Stimulated activated CD8-positive, alpha-beta memory T cell treated with anti-CD3 and anti-CD28 coated beads, Interleukin-2, amount 100 ng/mL, for 1 hour (primary cell): Measurements from ENCODE around the gene FPGS.

Experiments used
- DNase-seq, 2 donors: peaks; one replicate each; pipeline ENCODE4 v3.0.0-alpha.2; 2020; ENCODE audit warnings: low read depth in 2 of 2

Gene FPGS

GRCh38 chr9:127789179-127789578 lies 13.5 kb upstream of the FPGS start:
- no peak for DNase-seq

GRCh38 chr9:127790094-127790855 lies 12.4 kb upstream of the FPGS start:
- DNase-seq: no peak

- DNase-seq: no peak
Observed at GRCh38 chr9:127791085-127791484, 11.6 kb upstream of the FPGS start.

- no peak for DNase-seq
Observed at GRCh38 chr9:127792417-127793031, 10.2 kb upstream of the FPGS start.

- DNase-seq: no peak
Observed at GRCh38 chr9:127793093-127793708, 9.5 kb upstream of the FPGS start.

GRCh38 chr9:127794001-127794791 lies 8.5 kb upstream of the FPGS start:
- DNase-seq: no peak

- no peak for DNase-seq
Observed at GRCh38 chr9:127796225-127796813, 6.4 kb upstream of the FPGS start.

GRCh38 chr9:127796852-127797370 lies 5.8 kb upstream of the FPGS start:
- no peak for DNase-seq

GRCh38 chr9:127801955-127802575 lies 617 bp upstream of the FPGS start:
- no peak for DNase-seq

GRCh38 chr9:127803507-127804352 lies 1.0 kb downstream of the FPGS start:
- DNase-seq: no peak

- no peak for DNase-seq
Observed at GRCh38 chr9:127805620-127806019, 2.9 kb downstream of the FPGS start.

GRCh38 chr9:127806871-127807270 lies 4.2 kb downstream of the FPGS start:
- DNase-seq: no peak

GRCh38 chr9:127808347-127809001 lies 5.8 kb downstream of the FPGS start:
- DNase-seq: no peak

GRCh38 chr9:127809002-127809539 lies 6.4 kb downstream of the FPGS start:
- DNase-seq: no peak

- DNase-seq: no peak
Observed at GRCh38 chr9:127809540-127810377, 7.1 kb downstream of the FPGS start.

GRCh38 chr9:127810378-127811187 lies 7.9 kb downstream of the FPGS start:
- DNase-seq: no peak

- DNase-seq: no peak
Observed at GRCh38 chr9:127812011-127812410, 9.3 kb downstream of the FPGS start.
